ENCODE results near the gene FREY1.

FREY1 gene

DNA sequence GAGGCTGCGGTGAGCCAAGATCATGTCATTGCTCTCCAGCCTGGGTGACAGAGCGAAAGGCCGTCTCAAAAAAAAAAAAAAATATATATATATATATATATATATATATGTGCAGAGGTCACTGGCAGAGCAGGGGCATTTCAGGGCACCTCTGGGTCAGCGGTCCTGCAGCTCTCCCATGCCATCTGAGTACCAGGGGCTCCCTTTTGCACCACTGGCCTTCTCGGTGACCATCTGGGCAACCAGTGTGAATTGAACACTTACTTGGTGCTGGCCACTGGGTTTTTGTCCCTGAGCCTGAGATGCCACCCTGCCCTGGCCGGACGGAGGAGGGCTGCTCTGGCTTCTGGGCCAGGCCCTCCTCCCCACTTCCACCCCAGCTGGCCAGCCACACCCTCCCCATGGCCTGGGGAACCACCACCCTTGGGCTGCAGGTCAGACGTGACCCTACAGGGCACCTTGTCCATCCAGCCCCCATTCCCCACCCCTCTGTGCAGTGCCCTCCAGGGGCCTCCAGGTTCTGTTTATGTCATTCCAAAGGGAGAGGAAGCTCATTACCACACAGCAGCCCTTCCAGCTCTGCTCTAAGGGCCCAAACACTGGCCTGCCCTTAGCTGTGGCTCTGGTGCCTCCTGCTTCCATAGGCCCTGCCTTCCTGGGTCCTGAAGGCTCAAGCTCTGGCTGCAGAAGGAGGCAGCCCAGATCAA lies 11.4 kb downstream of the FREY1 start:
- Histone ChIP-seq H3K79me2 (peaks cover 5% of the 10 kb centered on the region), H3K36me3 (ENCODE audit: control insufficient read depth, insufficient read depth, low read length) (no peaks in the 10 kb centered on the region), H3K4me1 (peaks cover 27% of the 10 kb centered on the region), H3K9me3 (ENCODE audit: control insufficient read depth, low read length) (no peaks in the 10 kb centered on the region), H3K4me2 (ENCODE audit: low read length) (no peak overlapping the region), H3K27ac (peak overlapping the region; percentile 62), H3K4me3 (ENCODE audit: low read depth, low read length) (no peak overlapping the region), H2AFZ (no peak overlapping the region), H3K9ac (no peak overlapping the region), H3K27me3 (ENCODE audit: control insufficient read depth, insufficient read depth, low read length) (no peaks in the 10 kb centered on the region)
- TF ChIP-seq, protein P1, sequence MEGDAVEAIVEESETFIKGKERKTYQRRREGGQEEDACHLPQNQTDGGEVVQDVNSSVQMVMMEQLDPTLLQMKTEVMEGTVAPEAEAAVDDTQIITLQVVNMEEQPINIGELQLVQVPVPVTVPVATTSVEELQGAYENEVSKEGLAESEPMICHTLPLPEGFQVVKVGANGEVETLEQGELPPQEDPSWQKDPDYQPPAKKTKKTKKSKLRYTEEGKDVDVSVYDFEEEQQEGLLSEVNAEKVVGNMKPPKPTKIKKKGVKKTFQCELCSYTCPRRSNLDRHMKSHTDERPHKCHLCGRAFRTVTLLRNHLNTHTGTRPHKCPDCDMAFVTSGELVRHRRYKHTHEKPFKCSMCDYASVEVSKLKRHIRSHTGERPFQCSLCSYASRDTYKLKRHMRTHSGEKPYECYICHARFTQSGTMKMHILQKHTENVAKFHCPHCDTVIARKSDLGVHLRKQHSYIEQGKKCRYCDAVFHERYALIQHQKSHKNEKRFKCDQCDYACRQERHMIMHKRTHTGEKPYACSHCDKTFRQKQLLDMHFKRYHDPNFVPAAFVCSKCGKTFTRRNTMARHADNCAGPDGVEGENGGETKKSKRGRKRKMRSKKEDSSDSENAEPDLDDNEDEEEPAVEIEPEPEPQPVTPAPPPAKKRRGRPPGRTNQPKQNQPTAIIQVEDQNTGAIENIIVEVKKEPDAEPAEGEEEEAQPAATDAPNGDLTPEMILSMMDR (IDR thresholded peaks at IDR 0.05), result no peak

- Histone ChIP-seq H3K27ac (no peak overlapping the region), H3K27me3 (ENCODE audit: control insufficient read depth, insufficient read depth, low read length) (no peaks in the 10 kb centered on the region), H3K9me3 (ENCODE audit: control insufficient read depth, low read length) (no peaks in the 10 kb centered on the region), H3K4me3 (ENCODE audit: low read depth, low read length) (no peak overlapping the region), H3K9ac (no peak overlapping the region), H3K4me1 (peaks cover 27% of the 10 kb centered on the region), H3K36me3 (ENCODE audit: control insufficient read depth, insufficient read depth, low read length) (no peaks in the 10 kb centered on the region), H2AFZ (no peak overlapping the region), H3K4me2 (ENCODE audit: low read length) (no peak overlapping the region), H3K79me2 (peaks cover 5% of the 10 kb centered on the region)
- TF ChIP-seq, protein P1 (IDR thresholded peaks at IDR 0.05), result no peak
These were observed 12.4 kb downstream of the FREY1 start for GRCh38 chr11:45894555-45895247.

- Histone ChIP-seq H3K36me3 (ENCODE audit: control insufficient read depth, insufficient read depth, low read length) (no peaks in the 10 kb centered on the region), H3K9me3 (ENCODE audit: control insufficient read depth, low read length) (no peaks in the 10 kb centered on the region), H3K4me1 (peaks cover 17% of the 10 kb centered on the region), H2AFZ (no peak overlapping the region), H3K4me3 (ENCODE audit: low read depth, low read length) (no peak overlapping the region), H3K4me2 (ENCODE audit: low read length) (no peak overlapping the region), H3K27ac (no peak overlapping the region), H3K79me2 (no peaks in the 10 kb centered on the region), H3K9ac (no peak overlapping the region), H3K27me3 (ENCODE audit: control insufficient read depth, insufficient read depth, low read length) (no peaks in the 10 kb centered on the region)
- TF ChIP-seq, protein P1 (IDR thresholded peaks at IDR 0.05), result no peak
These were observed 14.2 kb downstream of the FREY1 start for GRCh38 chr11:45892856-45893255.

DNA sequence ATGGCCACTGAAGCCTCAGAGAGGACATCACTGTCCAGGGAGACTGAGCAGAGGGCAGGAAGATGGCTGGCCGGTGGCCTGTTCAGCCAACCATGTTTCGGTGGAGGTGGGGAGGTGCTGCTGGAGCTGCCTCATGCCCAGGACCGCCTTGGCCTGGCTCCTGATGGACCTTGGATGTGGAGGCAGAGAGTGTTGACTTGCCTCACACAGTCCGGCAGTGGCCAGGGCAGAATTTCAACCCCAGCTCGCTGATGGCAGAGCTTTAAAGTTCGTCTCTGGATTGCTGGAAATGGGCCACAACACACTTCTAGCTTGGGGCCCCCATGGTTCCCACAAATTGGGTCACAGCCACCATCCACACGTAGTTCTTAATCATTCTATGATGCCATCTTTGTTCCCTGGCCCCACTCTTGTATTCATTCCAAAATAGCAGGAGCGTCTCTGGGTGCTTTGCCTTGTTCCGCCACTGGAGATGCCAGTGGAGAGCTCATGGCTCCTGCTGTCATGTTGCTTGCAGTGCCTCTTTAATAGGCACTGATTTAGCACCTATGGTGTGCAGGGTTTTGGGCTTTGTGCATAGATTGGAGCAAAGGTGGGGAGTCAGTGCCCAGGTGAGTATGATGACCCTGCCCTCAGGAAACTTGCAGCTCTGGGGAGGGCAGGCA lies 16.1 kb downstream of the FREY1 start:
- TF ChIP-seq, protein P1 (IDR thresholded peaks at IDR 0.05), result no peak
- Histone ChIP-seq H3K4me3 (ENCODE audit: low read depth, low read length) (no peak overlapping the region), H3K27ac (no peak overlapping the region)

More for the DNA sequence above, 16.1 kb downstream of the FREY1 start:
- Histone ChIP-seq H3K9ac (no peak overlapping the region), H3K27me3 (ENCODE audit: control insufficient read depth, insufficient read depth, low read length) (no peaks in the 10 kb centered on the region), H3K4me2 (ENCODE audit: low read length) (no peak overlapping the region), H3K4me1 (peaks cover 4% of the 10 kb centered on the region), H2AFZ (no peak overlapping the region), H3K9me3 (ENCODE audit: control insufficient read depth, low read length) (no peaks in the 10 kb centered on the region), H3K79me2 (peaks cover 5% of the 10 kb centered on the region), H3K36me3 (ENCODE audit: control insufficient read depth, insufficient read depth, low read length) (no peaks in the 10 kb centered on the region)

Measured in parathyroid adenoma (tissue), 2 donors.